NCI-H69 (cell line): ENCODE measurements around the gene VOPP1.

ENCODE experiments used
- DNase-seq: peaks from one replicate; lab custom pipeline; 2025; lab: John Stamatoyannopoulos, UW

Gene VOPP1

GRCh38 chr7:55555160-55555559, 17.1 kb downstream of the VOPP1 start:
- DNase-seq, result no peak

DNA sequence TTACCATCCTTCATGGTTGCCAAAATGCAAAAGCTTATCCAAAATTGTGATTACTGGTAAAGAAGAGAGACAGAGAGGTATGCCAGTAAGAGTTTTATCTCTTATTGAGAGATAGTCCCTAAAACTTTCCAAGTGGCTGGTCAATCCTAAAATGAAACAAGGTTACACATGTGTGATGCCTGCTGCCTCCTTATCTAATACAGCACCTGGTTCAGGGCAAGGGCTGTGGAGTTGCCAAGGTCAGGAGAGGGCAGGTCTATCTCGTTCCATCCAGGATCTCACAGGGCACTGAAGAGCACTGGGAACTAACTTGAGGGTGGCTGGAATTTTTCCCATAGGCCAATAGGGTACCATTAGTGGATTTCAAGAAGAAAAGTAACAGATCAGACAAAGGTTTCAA, 18.3 kb downstream of the VOPP1 start:
- DNase-seq, result no peak

DNA sequence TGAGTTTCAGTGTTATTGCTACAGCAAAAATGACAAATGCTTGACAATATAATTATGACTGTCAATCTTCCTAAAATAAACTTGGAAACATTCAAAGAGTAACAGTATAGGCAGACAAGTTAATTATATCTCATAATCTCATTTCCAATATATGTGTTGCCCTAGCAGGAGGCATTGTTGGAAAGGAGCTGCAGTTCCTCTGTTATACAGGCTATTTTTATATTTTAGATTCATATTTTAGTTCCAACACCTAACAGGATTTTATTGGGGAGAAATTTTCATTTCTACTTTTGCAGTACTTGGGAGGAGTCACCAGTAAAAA, 19.3 kb downstream of the VOPP1 start:
- no peak for DNase-seq

DNA sequence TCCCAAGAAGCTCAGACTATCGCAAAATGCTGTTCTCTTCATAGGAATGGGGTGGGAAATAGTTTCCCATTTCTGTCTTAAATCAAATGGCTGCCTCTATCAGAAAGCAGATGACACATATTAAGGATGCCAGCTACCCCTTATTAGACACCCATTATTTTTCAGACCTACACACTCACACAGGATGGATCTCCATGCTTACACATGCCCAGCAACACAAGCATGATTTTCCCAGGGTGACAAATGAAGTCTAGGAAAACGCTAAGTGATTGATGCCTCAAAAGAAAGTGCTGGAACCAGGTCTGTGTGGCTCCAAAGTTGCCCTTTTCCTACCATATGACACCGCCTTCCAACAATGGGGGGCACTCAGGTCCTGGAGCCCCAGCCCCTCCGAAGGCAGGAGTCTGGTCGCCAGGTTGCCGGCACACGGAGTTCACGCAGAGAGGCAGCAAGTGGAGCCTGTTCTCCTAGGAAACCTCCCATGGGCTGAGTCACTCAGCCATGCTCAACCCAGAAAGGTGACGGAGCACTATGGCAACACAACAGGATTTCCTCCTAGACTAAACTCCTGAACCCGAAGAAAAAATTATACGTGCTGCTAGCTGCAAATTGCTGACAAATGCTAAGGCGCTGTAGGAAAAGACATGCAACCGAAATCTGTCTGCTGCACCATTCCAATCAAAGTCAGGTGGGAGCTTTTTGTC, 19.8 kb downstream of the VOPP1 start:
- DNase-seq, result peak; percentile 89

DNA sequence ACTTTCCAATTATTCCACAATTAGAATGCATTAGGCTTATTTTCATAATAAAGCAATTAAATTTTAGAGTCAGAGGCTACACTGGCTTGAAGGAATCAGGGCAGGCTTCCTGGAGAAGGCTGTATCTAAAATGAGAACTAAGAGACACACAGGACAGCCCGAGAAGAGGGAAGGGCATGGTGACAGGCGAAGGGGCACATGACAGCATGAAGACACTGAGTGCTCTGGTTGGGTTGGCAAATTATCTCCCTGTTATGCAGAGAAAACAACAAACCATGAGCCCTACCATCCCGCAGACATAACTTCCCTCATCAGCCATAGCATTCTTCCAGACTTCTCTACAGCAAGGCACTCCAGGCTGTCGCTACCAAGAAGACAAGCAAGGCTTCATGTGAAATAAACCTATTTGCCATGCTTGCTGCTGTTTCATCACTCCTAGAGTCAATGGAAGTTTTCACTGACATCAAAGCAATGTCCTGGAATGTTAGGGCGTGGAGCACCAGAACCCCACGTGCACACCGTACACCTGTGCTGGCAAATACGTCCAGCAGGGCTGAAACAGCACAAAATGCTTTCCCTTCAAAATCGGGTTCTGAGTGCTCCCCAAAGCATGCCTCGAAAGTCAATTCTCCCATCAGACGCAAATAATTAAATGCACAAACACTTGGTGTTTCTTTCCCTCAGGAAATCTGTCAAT, 21.3 kb downstream of the VOPP1 start:
- DNase-seq, result no peak

GRCh38 chr7:55550010-55550663, 22.2 kb downstream of the VOPP1 start:
- DNase-seq, result peak; percentile 80

- DNase-seq, result no peak
Measured at GRCh38 chr7:55549457-55549856, 22.8 kb downstream of the VOPP1 start.

DNA sequence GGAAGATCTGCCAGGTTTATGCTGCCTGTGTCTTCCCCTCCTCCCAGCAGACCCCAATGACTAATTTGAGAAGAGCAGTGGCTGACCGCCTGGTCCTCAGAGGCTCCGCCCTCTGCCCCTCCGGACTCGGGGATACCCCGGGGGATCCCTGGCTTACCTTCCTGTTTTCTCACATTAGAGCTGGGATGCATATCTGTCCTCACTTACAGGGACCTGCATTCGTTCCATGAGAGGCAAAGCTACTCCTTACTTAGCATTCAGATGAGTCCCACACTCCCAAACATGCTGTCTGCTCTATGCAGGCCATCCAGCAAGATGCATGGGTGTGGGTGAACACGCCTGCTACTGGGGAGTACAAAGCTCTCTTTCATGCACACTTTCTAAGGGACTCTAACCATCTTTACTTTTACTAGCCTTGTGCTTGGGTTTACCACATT, 24.0 kb downstream of the VOPP1 start:
- DNase-seq, result no peak

GRCh38 chr7:55546814-55547213, 25.5 kb downstream of the VOPP1 start:
- peak; percentile 88 for DNase-seq

GRCh38 chr7:55545496-55545895, 26.8 kb downstream of the VOPP1 start:
- DNase-seq, result peak; percentile 17

- DNase-seq, result no peak
Measured at GRCh38 chr7:55540226-55540858, 32.0 kb downstream of the VOPP1 start.

DNA sequence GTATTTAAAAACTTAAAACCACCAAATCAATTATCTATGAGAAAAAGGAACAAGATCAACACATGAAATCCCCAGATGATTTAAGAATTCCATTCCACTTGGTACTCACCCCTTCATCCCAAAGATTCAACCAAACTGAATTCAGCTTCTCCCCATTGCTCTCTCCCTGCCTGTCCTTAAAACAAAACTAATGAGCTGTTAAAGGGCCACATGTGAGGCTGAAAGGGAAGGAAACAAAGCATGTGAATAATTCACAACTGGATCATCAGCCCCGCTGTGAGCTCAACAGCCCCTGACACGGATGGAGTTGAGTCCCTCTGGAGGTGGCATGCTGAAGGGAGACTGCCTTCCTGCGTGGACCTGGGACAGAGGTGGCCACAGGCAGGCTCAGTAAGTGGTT, 32.9 kb downstream of the VOPP1 start:
- DNase-seq, result peak; percentile 74

- DNase-seq, result no peak
Measured at GRCh38 chr7:55538538-55538937, 33.8 kb downstream of the VOPP1 start.

DNA sequence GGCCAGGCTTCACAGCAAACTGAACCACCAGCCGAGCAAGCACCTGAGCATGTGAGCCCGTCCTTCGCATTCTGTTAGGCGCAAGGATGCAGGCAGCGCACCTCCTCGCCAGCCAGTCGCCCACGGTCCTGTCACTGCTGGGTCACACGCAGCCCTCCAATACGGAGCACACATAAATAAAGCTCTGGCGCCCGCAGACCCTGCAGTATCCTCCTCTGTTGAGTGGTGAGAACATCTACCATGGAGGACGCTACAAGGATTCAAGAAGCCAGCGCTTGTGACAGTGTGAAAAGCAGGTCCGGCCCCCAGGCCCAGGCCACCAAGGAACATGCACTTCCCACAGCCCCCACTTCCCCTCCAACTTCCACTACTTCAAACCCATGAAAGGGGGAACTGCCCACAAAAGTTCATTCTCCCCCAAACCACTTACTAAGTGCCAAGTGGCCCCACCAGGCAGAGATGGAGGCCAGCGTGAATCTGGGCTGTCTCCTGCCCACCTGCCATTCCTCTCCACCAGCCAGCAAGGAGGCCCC, 34.8 kb downstream of the VOPP1 start:
- DNase-seq, result no peak

GRCh38 chr7:55536619-55537457, 35.5 kb downstream of the VOPP1 start:
- no peak for DNase-seq

DNA sequence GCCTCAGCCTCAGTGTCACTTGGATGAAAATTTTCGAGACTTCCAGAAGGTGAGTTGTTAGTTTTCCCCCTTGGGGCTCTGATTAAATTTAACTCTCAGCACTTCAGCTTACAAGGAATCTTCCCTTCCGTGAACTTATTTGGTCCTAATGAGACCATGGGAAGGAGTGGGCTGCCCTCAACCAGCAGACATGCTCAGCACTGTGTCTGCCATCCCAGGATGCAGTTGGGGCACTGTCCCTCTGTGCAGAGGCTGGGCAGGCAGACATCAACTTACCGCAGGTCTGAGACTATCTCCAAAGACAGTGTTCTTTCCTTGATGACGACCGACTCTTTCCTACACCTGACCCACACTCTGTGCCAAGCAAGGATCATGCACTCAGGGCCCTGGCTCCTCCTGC, 36.7 kb downstream of the VOPP1 start:
- DNase-seq, result no peak

DNA sequence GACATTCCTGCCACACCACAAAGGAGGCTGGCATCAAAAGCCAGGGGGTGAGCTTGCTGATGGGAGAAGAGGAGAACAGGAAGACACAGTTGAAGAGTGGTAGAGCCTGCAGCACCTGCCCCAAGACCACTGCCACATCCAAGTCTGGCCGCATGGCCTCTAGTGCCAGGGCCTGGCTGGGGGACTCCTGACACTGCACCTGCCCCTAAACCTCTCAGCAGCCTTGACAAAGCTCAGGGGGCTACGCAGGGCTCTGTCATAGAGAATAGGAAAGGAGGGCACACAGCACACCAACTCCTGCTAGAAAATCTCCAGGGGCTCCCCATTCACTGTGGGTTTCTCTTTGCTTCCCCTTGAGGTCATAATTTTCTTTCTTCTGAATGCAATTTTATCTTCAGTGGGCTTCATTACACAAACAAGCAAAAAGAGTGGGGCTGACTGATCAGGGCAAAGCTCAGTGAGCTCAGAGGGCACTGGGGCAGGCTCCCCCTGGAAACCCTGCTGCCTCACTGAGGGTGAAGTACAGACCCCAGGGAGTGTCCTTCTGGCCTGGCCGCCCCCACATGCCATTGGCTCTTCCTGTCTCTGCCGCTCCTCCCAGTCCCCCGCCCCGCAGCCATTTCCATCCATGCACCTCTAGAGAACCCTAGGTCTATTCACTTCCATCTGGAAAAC, 37.2 kb downstream of the VOPP1 start:
- DNase-seq, result no peak

GRCh38 chr7:55534262-55534915, 37.9 kb downstream of the VOPP1 start:
- DNase-seq, result peak; percentile 6

GRCh38 chr7:55533729-55534080, 38.6 kb downstream of the VOPP1 start:
- DNase-seq, result no peak

GRCh38 chr7:55533050-55533728, 39.1 kb downstream of the VOPP1 start:
- DNase-seq, result peak; percentile 9
